ENCODE measurements around the gene NF1.
A peak's percentile ranks its signal among the peaks of the same experiment; 100 is the strongest.
"Not testable (repeated sequence)": the region's sequence is repeated elsewhere in the genome, so short reads cannot be mapped to it uniquely, and the experiment has no call there.

Gene NF1

GRCh38 chr17:31251105-31251969, 156.6 kb downstream of the NF1 start:
- peak; percentile 10 for DNase-seq (ENCODE audit: low read depth, low spot score)

- no peak for DNase-seq (ENCODE audit: low read depth, low spot score)
Measured at GRCh38 chr17:31251970-31252328, 157.2 kb downstream of the NF1 start.

- no peak for DNase-seq (ENCODE audit: low read depth, low spot score)
Measured at GRCh38 chr17:31252741-31253140, 158.0 kb downstream of the NF1 start.

- no peak for DNase-seq (ENCODE audit: low read depth, low spot score)
Measured at GRCh38 chr17:31254654-31255053, 159.9 kb downstream of the NF1 start.

GRCh38 chr17:31256936-31257335, 162.2 kb downstream of the NF1 start:
- no peak for DNase-seq (ENCODE audit: low read depth, low spot score)

- no peak for DNase-seq (ENCODE audit: low read depth, low spot score)
Measured at GRCh38 chr17:31260151-31260550, 165.4 kb downstream of the NF1 start.

GRCh38 chr17:31261601-31262000, 166.8 kb downstream of the NF1 start:
- no peak for DNase-seq (ENCODE audit: low read depth, low spot score)

- not testable (repeated sequence) for DNase-seq (ENCODE audit: low read depth, low spot score)
Measured at GRCh38 chr17:31262923-31263322, 168.1 kb downstream of the NF1 start.

GRCh38 chr17:31266042-31266441, 171.3 kb downstream of the NF1 start:
- DNase-seq (ENCODE audit: low read depth, low spot score), result no peak

- DNase-seq (ENCODE audit: low read depth, low spot score), result no peak
Measured at GRCh38 chr17:31269036-31269577, 174.3 kb downstream of the NF1 start.

GRCh38 chr17:31269578-31269983, 174.8 kb downstream of the NF1 start:
- peak; percentile 77 for DNase-seq (ENCODE audit: low read depth, low spot score)

- no peak for DNase-seq (ENCODE audit: low read depth, low spot score)
Measured at GRCh38 chr17:31272236-31272635, 177.5 kb downstream of the NF1 start.

GRCh38 chr17:31272803-31273202, 178.0 kb downstream of the NF1 start:
- DNase-seq (ENCODE audit: low read depth, low spot score), result no peak

- DNase-seq (ENCODE audit: low read depth, low spot score), result no peak
Measured at GRCh38 chr17:31273516-31273915, 178.7 kb downstream of the NF1 start.

GRCh38 chr17:31274252-31274651, 179.5 kb downstream of the NF1 start:
- no peak for DNase-seq (ENCODE audit: low read depth, low spot score)

GRCh38 chr17:31275116-31275515, 180.3 kb downstream of the NF1 start:
- no peak for DNase-seq (ENCODE audit: low read depth, low spot score)

- DNase-seq (ENCODE audit: low read depth, low spot score), result no peak
Measured at GRCh38 chr17:31279401-31279800, 184.6 kb downstream of the NF1 start.

GRCh38 chr17:31281061-31281460, 186.3 kb downstream of the NF1 start:
- DNase-seq (ENCODE audit: low read depth, low spot score), result no peak

- no peak for DNase-seq (ENCODE audit: low read depth, low spot score)
Measured at GRCh38 chr17:31283841-31284240, 189.1 kb downstream of the NF1 start.

GRCh38 chr17:31286587-31286986, 191.8 kb downstream of the NF1 start:
- DNase-seq (ENCODE audit: low read depth, low spot score), result no peak

GRCh38 chr17:31287932-31288331, 193.2 kb downstream of the NF1 start:
- not testable (repeated sequence) for DNase-seq (ENCODE audit: low read depth, low spot score)

GRCh38 chr17:31289790-31290189, 195.0 kb downstream of the NF1 start:
- no peak for DNase-seq (ENCODE audit: low read depth, low spot score)

- no peak for DNase-seq (ENCODE audit: low read depth, low spot score)
Measured at GRCh38 chr17:31291820-31292219, 197.0 kb downstream of the NF1 start.
